A549 (cell line): ENCODE data around the gene OSTM1. TPM values are rescaled to one million over a fixed set of nuclear protein-coding genes. Genes with fewer than 3 reads are reported as not detected.

Experiments
- ATAC-seq, 2 experiments: fragments of 200-7000 bp in 1 of 2; fragments of >200 bp in 1 of 2; cut with Nextera tagmentation in 1 of 2; cut with Tn5 transposase in 1 of 2; 3 replicates each; pipeline versions ENCODE4 v1.8.0 to v1.9.1; 2018 to 2020; ENCODE audit warnings: mild to moderate bottlenecking in 1 of 2, moderate library complexity in 1 of 2
- CTCF ChIA-PET: fragments of 300-600 bp; sonication (Branson Sonifier 250); formaldehyde crosslinking; extraction: SDS; loops from one replicate; lab custom pipeline; 2021; ENCODE audit warnings: antibody characterized with exemption, inconsistent platforms; lab: Yijun Ruan, JAX
- POLR2A ChIA-PET: fragments of 350-600 bp; formaldehyde crosslinking; extraction: SDS; loops from one replicate; lab custom pipeline; 2021; ENCODE audit warnings: antibody characterized with exemption, inconsistent platforms; lab: Yijun Ruan, JAX
- DNase-seq, 2 experiments: peaks; one replicate each; pipeline versions ENCODE4 v3.0.0 to v3.0.0-alpha.2; 2011 to 2016; ENCODE audit warnings: low read depth in 1 of 2, low spot score in 1 of 2
- FAIRE-seq: peaks from 2 replicates; lab custom pipeline; 2011; peaks lifted over from hg19 to GRCh38; lab: Jason Lieb, UNC
- H3K27ac ChIP-seq, 2 experiments: fragments of >200 bp; sonication (Bioruptor Twin); formaldehyde crosslinking; 3 replicates each; pipeline ENCODE4 v1.5.1; 2016 to 2017
- H3K4me1 ChIP-seq: fragments of >200 bp; sonication (Bioruptor Twin); formaldehyde crosslinking; 3 replicates; pipeline ENCODE4 v1.6.1; 2016
- H3K4me2 ChIP-seq: fragments of >200 bp; sonication (Bioruptor Twin); formaldehyde crosslinking; 3 replicates; pipeline ENCODE4 v1.6.1; 2016
- H3K4me3 ChIP-seq: fragments of >200 bp; sonication (Bioruptor Twin); formaldehyde crosslinking; 3 replicates; pipeline ENCODE4 v1.5.1; 2016
- H3K9me3 ChIP-seq: fragments of >200 bp; sonication (Bioruptor Twin); formaldehyde crosslinking; 3 replicates; pipeline ENCODE4 v1.6.1; 2016
- BHLHE40 ChIP-seq: IDR thresholded peaks from 2 replicates; pipeline ENCODE4 v1.6.1; 2012; ENCODE audit warnings: low read depth, low read length, inconsistent platforms
- EP300 ChIP-seq, 2 experiments: fragments of >200 bp; sonication (Bioruptor Twin); formaldehyde crosslinking; IDR thresholded peaks; 2 replicates in 1 of 2; 3 replicates in 1 of 2; pipeline ENCODE4 v1.6.1; 2016 to 2017
- FOSL2 ChIP-seq, 2 experiments: fragments of 450-650 bp in 1 of 2; fragments of >200 bp in 1 of 2; sonication (Bioruptor Twin) in 1 of 2; formaldehyde crosslinking; IDR thresholded peaks; 2 replicates each; pipeline versions ENCODE4 v1.5.0 to v1.6.1; 2016 to 2020; ENCODE audit warnings: mild to moderate bottlenecking in 1 of 2, moderate library complexity in 1 of 2
- HEYL ChIP-seq: fragments of 250-450 bp; sonication (Bioruptor Pico); IDR thresholded peaks from 2 replicates; pipeline ENCODE4 v1.8.0; 2021; ENCODE audit warnings: mild to moderate bottlenecking, moderate library complexity
- HOXA7 ChIP-seq: fragments of 250-450 bp; sonication (Bioruptor Pico); IDR thresholded peaks from 2 replicates; pipeline ENCODE4 v1.5.0; 2020; ENCODE audit warnings: mild to moderate bottlenecking, moderate library complexity
- HOXB13 ChIP-seq: fragments of 250-450 bp; sonication (Bioruptor Pico); IDR thresholded peaks from 2 replicates; pipeline ENCODE4 v1.5.0; 2020; ENCODE audit warnings: low read depth, mild to moderate bottlenecking, moderate library complexity
- HOXB5 ChIP-seq: fragments of 250-450 bp; sonication (Bioruptor Pico); IDR thresholded peaks from 2 replicates; pipeline ENCODE4 v1.5.0; 2020; ENCODE audit warnings: mild to moderate bottlenecking, moderate library complexity
- JUNB ChIP-seq: fragments of >200 bp; sonication (Bioruptor Twin); formaldehyde crosslinking; IDR thresholded peaks from 2 replicates; pipeline ENCODE4 v1.6.1; 2016
- KDM1A ChIP-seq: fragments of 200-600 bp; sonication (generic); IDR thresholded peaks from 2 replicates; pipeline ENCODE4 v1.6.1; 2016; ENCODE audit warnings: low read depth, mild to moderate bottlenecking
- KDM5A ChIP-seq: fragments of 200-600 bp; sonication (generic); IDR thresholded peaks from 2 replicates; pipeline ENCODE4 v1.6.1; 2016; ENCODE audit warnings: antibody characterized with exemption, mild to moderate bottlenecking
- MAFK ChIP-seq: fragments of 450-650 bp; IDR thresholded peaks from 2 replicates; pipeline ENCODE4 v1.6.1; 2014; ENCODE audit not compliant: partially characterized antibody
- NFE2L2 ChIP-seq: fragments of 150-350 bp; conservative IDR thresholded peaks from 2 replicates; pipeline ENCODE4 v1.6.1; 2014; ENCODE audit warnings: low read length
- NPAS2 ChIP-seq: fragments of 250-450 bp; sonication (Bioruptor Pico); IDR thresholded peaks from 2 replicates; pipeline ENCODE4 v1.8.0; 2022; ENCODE audit warnings: mild to moderate bottlenecking, moderate library complexity, borderline replicate concordance
- NR3C1 ChIP-seq: fragments of >200 bp; sonication (Bioruptor Twin); formaldehyde crosslinking; IDR thresholded peaks from 3 replicates; pipeline ENCODE4 v1.6.1; 2017
- PBX3 ChIP-seq: IDR thresholded peaks from 2 replicates; pipeline ENCODE4 v1.6.1; 2012
- RARB ChIP-seq: fragments of 250-450 bp; sonication (Bioruptor Pico); IDR thresholded peaks from 2 replicates; pipeline ENCODE4 v1.8.0; 2021; ENCODE audit warnings: mild to moderate bottlenecking, moderate library complexity
- RFX5 ChIP-seq: fragments of 450-650 bp; IDR thresholded peaks from 2 replicates; pipeline ENCODE4 v1.7.1; 2014; ENCODE audit warnings: antibody characterized with exemption, mild to moderate bottlenecking, moderate library complexity
- RNF2 ChIP-seq: fragments of 200-600 bp; sonication (generic); IDR thresholded peaks from 2 replicates; pipeline ENCODE4 v1.6.1; 2016; ENCODE audit warnings: low read depth, mild to moderate bottlenecking, antibody characterized with exemption, moderate library complexity, borderline replicate concordance
- USF2 ChIP-seq: fragments of 450-650 bp; IDR thresholded peaks from 2 replicates; pipeline ENCODE4 v1.6.1; 2014; ENCODE audit warnings: antibody characterized with exemption
- ZFP36 ChIP-seq: fragments of 450-650 bp; IDR thresholded peaks from 2 replicates; pipeline ENCODE4 v1.6.1; 2014; ENCODE audit warnings: borderline replicate concordance; ENCODE audit not compliant: partially characterized antibody
- WGBS: methylation state at CpG from one replicate; pipeline ENCODE4 v1.1.6; 2017; ENCODE audit errors: missing lambda C conversion rate; 5-methylcytosine and 5-hydroxymethylcytosine counted together
- polyA plus RNA-seq, 4 experiments: library from polyadenylated mRNA; depleted of rRNA in 3 of 4; stranded (reverse); fragments of >200 nt; fragmentation: RNase III in 1 of 4; extraction: RNeasy Plus Mini Kit Qiagen cat#74134 plus additional on column Dnase treatment in 1 of 4; gene quantifications; 2 replicates in 3 of 4; 3 replicates in 1 of 4; pipeline ENCODE4 v1.2.3, GENCODE V29; 2011 to 2017
- TF ChIP-seq, protein P1 (sequence below): fragments of 150-350 bp; IDR thresholded peaks from 2 replicates; pipeline ENCODE4 v1.6.1; 2014; ENCODE audit warnings: low read depth, mild to moderate bottlenecking, low read length
- TF ChIP-seq, protein P2 (sequence below): fragments of >200 bp; sonication (Bioruptor Twin); formaldehyde crosslinking; IDR thresholded peaks from 3 replicates; pipeline ENCODE4 v1.5.1; 2016
- TF ChIP-seq, protein P3 (sequence below): fragments of 250-450 bp; sonication (Bioruptor Pico); IDR thresholded peaks from 2 replicates; pipeline ENCODE4 v1.5.0; 2020; ENCODE audit warnings: low read depth, mild to moderate bottlenecking, moderate library complexity
- TF ChIP-seq, protein P4 (sequence below): IDR thresholded peaks from 2 replicates; pipeline ENCODE4 v1.6.1; 2012
- TF ChIP-seq, protein P5 (sequence below): fragments of 200-600 bp; sonication (generic); IDR thresholded peaks from 2 replicates; pipeline ENCODE4 v1.6.1; 2016; ENCODE audit warnings: antibody characterized with exemption, mild to moderate bottlenecking, moderate library complexity

Gene OSTM1
- polyA plus RNA-seq, 2 of the 4 experiments (the other 2 are of a cell fraction), result 16.8 to 41.7 TPM

GRCh38 chr6:108008363-108008762 is 66.2 kb downstream of the OSTM1 start (continued):
- no peak for TF ChIP-seq HOXB5

GRCh38 chr6:108005961-108006360 is 68.6 kb downstream of the OSTM1 start:
- POLR2A ChIA-PET, result no interaction called here
- ATAC-seq, result no peak
- DNase-seq, result no peak
- 58% methylated on average over 3 of the region's 3 CpGs for WGBS
- no peak for FAIRE-seq
- Histone ChIP-seq H3K4me1 (peaks cover 19% of the 10 kb centered on the region), H3K27ac (no peak overlapping the region), H3K4me2 (no peak overlapping the region), H3K4me3 (no peak overlapping the region), H3K9me3 (peaks cover 14% of the 10 kb centered on the region)
- CTCF ChIA-PET, result interaction anchor here (0.7 kb wide), 1 partner anchor 9 kb away, joined by 3 read pairs; no protein-coding TSS in a partner anchor
- TF ChIP-seq, protein P1, sequence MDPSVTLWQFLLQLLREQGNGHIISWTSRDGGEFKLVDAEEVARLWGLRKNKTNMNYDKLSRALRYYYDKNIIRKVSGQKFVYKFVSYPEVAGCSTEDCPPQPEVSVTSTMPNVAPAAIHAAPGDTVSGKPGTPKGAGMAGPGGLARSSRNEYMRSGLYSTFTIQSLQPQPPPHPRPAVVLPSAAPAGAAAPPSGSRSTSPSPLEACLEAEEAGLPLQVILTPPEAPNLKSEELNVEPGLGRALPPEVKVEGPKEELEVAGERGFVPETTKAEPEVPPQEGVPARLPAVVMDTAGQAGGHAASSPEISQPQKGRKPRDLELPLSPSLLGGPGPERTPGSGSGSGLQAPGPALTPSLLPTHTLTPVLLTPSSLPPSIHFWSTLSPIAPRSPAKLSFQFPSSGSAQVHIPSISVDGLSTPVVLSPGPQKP, result no peak
- TF ChIP-seq JUNB, result no peak
- no peak for TF ChIP-seq HOXB13
- no peak for TF ChIP-seq KDM1A
- no peak for TF ChIP-seq NFE2L2
- no peak for TF ChIP-seq NR3C1
- no peak for TF ChIP-seq ZFP36
- TF ChIP-seq USF2, result no peak
- no peak for TF ChIP-seq PBX3
- TF ChIP-seq RFX5, result no peak
- TF ChIP-seq FOSL2 (IDR thresholded peaks at IDR 0.05), result no peak
- TF ChIP-seq FOSL2 (CRISPR knock-in tag; IDR thresholded peaks at IDR 0.05), result no peak
- TF ChIP-seq, protein P2, sequence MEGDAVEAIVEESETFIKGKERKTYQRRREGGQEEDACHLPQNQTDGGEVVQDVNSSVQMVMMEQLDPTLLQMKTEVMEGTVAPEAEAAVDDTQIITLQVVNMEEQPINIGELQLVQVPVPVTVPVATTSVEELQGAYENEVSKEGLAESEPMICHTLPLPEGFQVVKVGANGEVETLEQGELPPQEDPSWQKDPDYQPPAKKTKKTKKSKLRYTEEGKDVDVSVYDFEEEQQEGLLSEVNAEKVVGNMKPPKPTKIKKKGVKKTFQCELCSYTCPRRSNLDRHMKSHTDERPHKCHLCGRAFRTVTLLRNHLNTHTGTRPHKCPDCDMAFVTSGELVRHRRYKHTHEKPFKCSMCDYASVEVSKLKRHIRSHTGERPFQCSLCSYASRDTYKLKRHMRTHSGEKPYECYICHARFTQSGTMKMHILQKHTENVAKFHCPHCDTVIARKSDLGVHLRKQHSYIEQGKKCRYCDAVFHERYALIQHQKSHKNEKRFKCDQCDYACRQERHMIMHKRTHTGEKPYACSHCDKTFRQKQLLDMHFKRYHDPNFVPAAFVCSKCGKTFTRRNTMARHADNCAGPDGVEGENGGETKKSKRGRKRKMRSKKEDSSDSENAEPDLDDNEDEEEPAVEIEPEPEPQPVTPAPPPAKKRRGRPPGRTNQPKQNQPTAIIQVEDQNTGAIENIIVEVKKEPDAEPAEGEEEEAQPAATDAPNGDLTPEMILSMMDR, result no peak
- TF ChIP-seq RNF2, result no peak
- no peak for TF ChIP-seq BHLHE40
- TF ChIP-seq NPAS2 (CRISPR knock-in tag), result no peak
- TF ChIP-seq RARB (CRISPR knock-in tag), result no peak
- no peak for TF ChIP-seq KDM5A

DNA sequence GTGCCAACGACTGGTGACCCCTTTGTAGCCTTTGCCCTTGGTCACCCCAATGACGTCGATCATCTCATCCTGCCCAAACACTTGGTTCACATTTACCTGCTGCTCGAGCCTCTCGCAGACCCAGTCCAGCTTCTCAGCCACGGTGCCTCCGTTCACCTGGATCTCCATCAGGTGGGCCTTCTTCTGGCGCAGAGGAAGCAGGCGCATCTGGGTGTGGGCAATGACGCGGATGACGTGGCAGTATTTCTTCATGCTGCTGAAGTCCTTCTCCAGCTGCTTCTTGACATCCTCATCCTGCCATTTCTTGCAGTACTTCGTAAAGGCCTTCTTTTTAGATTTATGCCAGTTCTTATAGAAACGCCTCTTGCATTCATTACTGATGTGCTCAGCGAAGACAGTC is 69.7 kb downstream of the OSTM1 start:
- Histone ChIP-seq H3K9me3 (peaks cover 14% of the 10 kb centered on the region), H3K27ac (no peak overlapping the region), H3K4me1 (peaks cover 19% of the 10 kb centered on the region), H3K4me2 (no peak overlapping the region), H3K4me3 (no peak overlapping the region)
- TF ChIP-seq HOXA7 (CRISPR knock-in tag) (no peak), EP300 (IDR thresholded peaks at IDR 0.05) (no peak), NR3C1 (no peak), MAFK (no peak), HOXB5 (no peak), USF2 (no peak), KDM1A (no peak), NFE2L2 (no peak), RNF2 (no peak), HEYL (no peak)
- TF ChIP-seq, protein P3, sequence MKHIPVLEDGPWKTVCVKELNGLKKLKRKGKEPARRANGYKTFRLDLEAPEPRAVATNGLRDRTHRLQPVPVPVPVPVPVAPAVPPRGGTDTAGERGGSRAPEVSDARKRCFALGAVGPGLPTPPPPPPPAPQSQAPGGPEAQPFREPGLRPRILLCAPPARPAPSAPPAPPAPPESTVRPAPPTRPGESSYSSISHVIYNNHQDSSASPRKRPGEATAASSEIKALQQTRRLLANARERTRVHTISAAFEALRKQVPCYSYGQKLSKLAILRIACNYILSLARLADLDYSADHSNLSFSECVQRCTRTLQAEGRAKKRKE, result no peak
- TF ChIP-seq, protein P4, sequence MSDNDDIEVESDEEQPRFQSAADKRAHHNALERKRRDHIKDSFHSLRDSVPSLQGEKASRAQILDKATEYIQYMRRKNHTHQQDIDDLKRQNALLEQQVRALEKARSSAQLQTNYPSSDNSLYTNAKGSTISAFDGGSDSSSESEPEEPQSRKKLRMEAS, result no peak
- TF ChIP-seq, protein P5, sequence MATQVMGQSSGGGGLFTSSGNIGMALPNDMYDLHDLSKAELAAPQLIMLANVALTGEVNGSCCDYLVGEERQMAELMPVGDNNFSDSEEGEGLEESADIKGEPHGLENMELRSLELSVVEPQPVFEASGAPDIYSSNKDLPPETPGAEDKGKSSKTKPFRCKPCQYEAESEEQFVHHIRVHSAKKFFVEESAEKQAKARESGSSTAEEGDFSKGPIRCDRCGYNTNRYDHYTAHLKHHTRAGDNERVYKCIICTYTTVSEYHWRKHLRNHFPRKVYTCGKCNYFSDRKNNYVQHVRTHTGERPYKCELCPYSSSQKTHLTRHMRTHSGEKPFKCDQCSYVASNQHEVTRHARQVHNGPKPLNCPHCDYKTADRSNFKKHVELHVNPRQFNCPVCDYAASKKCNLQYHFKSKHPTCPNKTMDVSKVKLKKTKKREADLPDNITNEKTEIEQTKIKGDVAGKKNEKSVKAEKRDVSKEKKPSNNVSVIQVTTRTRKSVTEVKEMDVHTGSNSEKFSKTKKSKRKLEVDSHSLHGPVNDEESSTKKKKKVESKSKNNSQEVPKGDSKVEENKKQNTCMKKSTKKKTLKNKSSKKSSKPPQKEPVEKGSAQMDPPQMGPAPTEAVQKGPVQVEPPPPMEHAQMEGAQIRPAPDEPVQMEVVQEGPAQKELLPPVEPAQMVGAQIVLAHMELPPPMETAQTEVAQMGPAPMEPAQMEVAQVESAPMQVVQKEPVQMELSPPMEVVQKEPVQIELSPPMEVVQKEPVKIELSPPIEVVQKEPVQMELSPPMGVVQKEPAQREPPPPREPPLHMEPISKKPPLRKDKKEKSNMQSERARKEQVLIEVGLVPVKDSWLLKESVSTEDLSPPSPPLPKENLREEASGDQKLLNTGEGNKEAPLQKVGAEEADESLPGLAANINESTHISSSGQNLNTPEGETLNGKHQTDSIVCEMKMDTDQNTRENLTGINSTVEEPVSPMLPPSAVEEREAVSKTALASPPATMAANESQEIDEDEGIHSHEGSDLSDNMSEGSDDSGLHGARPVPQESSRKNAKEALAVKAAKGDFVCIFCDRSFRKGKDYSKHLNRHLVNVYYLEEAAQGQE, result no peak
- ChIA-PET CTCF (interaction anchor here (0.8 to 1.1 kb wide), 2 partner anchors 15 to 25 kb away, joined by 3 read pairs; no protein-coding TSS in a partner anchor), POLR2A (no interaction called here)
- FAIRE-seq (no peak), ATAC-seq (no peak), DNase-seq (no peak)
- WGBS, result 93% methylated on average over 15 of the region's 15 CpGs
